ENCODE measurements around the gene SLC38A4. TPM values are rescaled to one million over a fixed set of nuclear protein-coding genes. Genes with fewer than 3 reads are reported as not detected.

Gene SLC38A4
- total and polyA plus RNA-seq, 2 donors from 2014 or later: 0.66 to 7.4 TPM

GRCh38 chr12:46824709-46825108 lies 1.1 kb downstream of the SLC38A4 start:
- Histone ChIP-seq H3K9ac (ENCODE audit: low read length in 3 of 3) (no peak overlapping the region), H3K4me1 (ENCODE audit: control insufficient read depth in 2 of 3, insufficient read depth in 2 of 3, low read depth in 1 of 3, low read length in 3 of 3) (peaks cover 0 to 9% (median 2%) of the 10 kb centered on the region in 3 donors), H3K36me3 (ENCODE audit: control insufficient read depth in 2 of 3, insufficient read depth in 3 of 3, low read length in 3 of 3) (no peaks in the 10 kb centered on the region), H3K9me3 (ENCODE audit: control insufficient read depth in 2 of 3, insufficient read depth in 1 of 3, low read length in 3 of 3) (no peaks in the 10 kb centered on the region), H3K27ac (ENCODE audit: low read depth in 2 of 2, low read length in 2 of 2) (no peak overlapping the region), H3K27me3 (ENCODE audit: control insufficient read depth, insufficient read depth, low read length) (peaks cover 11% of the 10 kb centered on the region), H3K4me3 (ENCODE audit: low read length in 3 of 3) (no peak overlapping the region)
- intact Hi-C loops (cut with DNase I): no loop called here
- no peak for FAIRE-seq
- peak in 2 of 5 donors; percentile 13 for DNase-seq
- no peak for TF ChIP-seq CTCF (IDR thresholded peaks at IDR 0.05; ENCODE audit: borderline replicate concordance, extremely low read depth, insufficient read depth)

DNA sequence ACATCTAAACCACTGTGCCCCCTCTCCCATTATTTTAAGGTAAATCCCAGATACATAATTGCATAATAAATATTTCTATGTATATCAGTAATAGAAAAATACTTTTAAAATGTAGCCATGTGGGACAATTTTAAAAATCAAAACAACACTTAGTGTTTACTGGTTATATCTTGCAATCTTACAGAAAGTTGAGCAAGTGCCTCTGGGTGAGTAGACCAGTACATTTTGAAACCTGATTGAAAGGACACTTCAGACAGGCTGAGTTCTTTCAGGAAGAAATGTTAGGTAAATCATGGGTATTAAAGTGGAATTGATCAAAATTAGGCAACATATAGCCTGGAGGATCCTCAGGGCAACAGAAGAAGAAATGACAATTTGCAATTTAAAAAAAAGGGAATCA lies 7.2 kb downstream of the SLC38A4 start:
- H3K9ac ChIP-seq (ENCODE audit: low read length in 3 of 3): no peak overlapping the region
- intact Hi-C loops (cut with DNase I): no loop called here
- H3K36me3 ChIP-seq (ENCODE audit: control insufficient read depth in 2 of 3, insufficient read depth in 3 of 3, low read length in 3 of 3): no peaks in the 10 kb centered on the region
- no peak overlapping the region for H3K27ac ChIP-seq (ENCODE audit: low read depth in 2 of 2, low read length in 2 of 2)
- no peak for TF ChIP-seq CTCF (IDR thresholded peaks at IDR 0.05; ENCODE audit: borderline replicate concordance, extremely low read depth, insufficient read depth)
- H3K27me3 ChIP-seq (ENCODE audit: control insufficient read depth, insufficient read depth, low read length): no peaks in the 10 kb centered on the region
- no peak for FAIRE-seq
- no peaks in the 10 kb centered on the region for H3K9me3 ChIP-seq (ENCODE audit: control insufficient read depth in 2 of 3, insufficient read depth in 1 of 3, low read length in 3 of 3)
- peaks cover 0 to 5% (median 3%) of the 10 kb centered on the region in 3 donors for H3K4me1 ChIP-seq (ENCODE audit: control insufficient read depth in 2 of 3, insufficient read depth in 2 of 3, low read depth in 1 of 3, low read length in 3 of 3)
- no peak for DNase-seq
- no peak overlapping the region for H3K4me3 ChIP-seq (ENCODE audit: low read length in 3 of 3)

DNA sequence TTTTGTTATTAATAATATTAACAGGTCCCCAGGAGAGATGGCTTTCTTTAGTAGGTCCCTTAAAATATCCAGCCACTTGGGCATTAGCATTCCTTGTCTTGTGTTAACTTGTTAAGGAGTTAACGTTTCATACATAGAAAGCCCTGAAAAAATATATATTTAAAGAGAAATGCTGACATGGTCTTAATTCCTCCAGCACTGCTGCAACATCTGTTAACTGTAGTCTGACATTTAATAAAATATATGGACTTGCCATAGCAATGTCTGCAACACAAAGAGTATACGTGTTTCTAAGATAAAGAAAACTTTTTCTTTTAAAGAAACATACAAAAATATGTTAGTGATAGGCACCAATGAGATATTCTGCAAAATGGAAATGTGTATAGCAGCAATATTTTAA lies 10.0 kb downstream of the SLC38A4 start:
- peaks cover 0 to 5% (median 3%) of the 10 kb centered on the region in 3 donors for H3K4me1 ChIP-seq (ENCODE audit: control insufficient read depth in 2 of 3, insufficient read depth in 2 of 3, low read depth in 1 of 3, low read length in 3 of 3)
- intact Hi-C loops (cut with DNase I): no loop called here
- no peak overlapping the region for H3K4me3 ChIP-seq (ENCODE audit: low read length in 3 of 3)
- H3K9me3 ChIP-seq (ENCODE audit: control insufficient read depth in 2 of 3, insufficient read depth in 1 of 3, low read length in 3 of 3): no peaks in the 10 kb centered on the region
- H3K9ac ChIP-seq (ENCODE audit: low read length in 3 of 3): no peak overlapping the region
- DNase-seq: peak in 2 of 5 donors; percentile 15 to 42
- no peak for TF ChIP-seq CTCF (IDR thresholded peaks at IDR 0.05; ENCODE audit: borderline replicate concordance, extremely low read depth, insufficient read depth)
- H3K36me3 ChIP-seq (ENCODE audit: control insufficient read depth in 2 of 3, insufficient read depth in 3 of 3, low read length in 3 of 3): no peaks in the 10 kb centered on the region
- no peaks in the 10 kb centered on the region for H3K27me3 ChIP-seq (ENCODE audit: control insufficient read depth, insufficient read depth, low read length)
- no peak for FAIRE-seq
- H3K27ac ChIP-seq (ENCODE audit: low read depth in 2 of 2, low read length in 2 of 2): no peak overlapping the region

DNA sequence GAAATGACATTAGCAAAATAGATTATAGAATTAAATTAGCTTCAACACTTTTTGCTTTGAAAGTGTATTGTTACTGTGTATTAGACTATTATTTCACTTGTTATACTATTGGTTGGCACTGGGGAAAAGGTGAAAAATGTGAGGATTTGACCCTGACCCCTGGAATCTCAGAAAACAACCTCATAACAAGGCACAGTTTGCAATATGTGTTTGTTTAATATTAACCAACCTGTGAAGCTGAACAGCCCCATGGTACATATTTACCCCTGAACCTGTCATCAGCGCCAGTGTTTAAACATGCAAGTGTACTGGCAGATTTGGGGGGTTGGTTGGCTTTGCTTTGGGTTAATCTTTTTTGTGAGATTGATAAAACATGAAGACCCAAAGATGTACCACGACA lies 11.7 kb downstream of the SLC38A4 start:
- intact Hi-C loops (cut with DNase I): no loop called here
- no peak for FAIRE-seq
- no peak for DNase-seq
- Histone ChIP-seq H3K27me3 (ENCODE audit: control insufficient read depth, insufficient read depth, low read length) (no peaks in the 10 kb centered on the region), H3K4me3 (ENCODE audit: low read length in 3 of 3) (no peak overlapping the region), H3K27ac (ENCODE audit: low read depth in 2 of 2, low read length in 2 of 2) (no peak overlapping the region), H3K36me3 (ENCODE audit: control insufficient read depth in 2 of 3, insufficient read depth in 3 of 3, low read length in 3 of 3) (no peaks in the 10 kb centered on the region), H3K4me1 (ENCODE audit: control insufficient read depth in 2 of 3, insufficient read depth in 2 of 3, low read depth in 1 of 3, low read length in 3 of 3) (peaks cover 0 to 5% (median 3%) of the 10 kb centered on the region in 3 donors), H3K9ac (ENCODE audit: low read length in 3 of 3) (no peak overlapping the region), H3K9me3 (ENCODE audit: control insufficient read depth in 2 of 3, insufficient read depth in 1 of 3, low read length in 3 of 3) (no peaks in the 10 kb centered on the region)
- TF ChIP-seq CTCF (IDR thresholded peaks at IDR 0.05; ENCODE audit: borderline replicate concordance, extremely low read depth, insufficient read depth): no peak

All from kidney (tissue), 14 donors.